Measurements from ENCODE around the gene RPTOR. TPM values are rescaled to one million over a fixed set of nuclear protein-coding genes. Genes with fewer than 3 reads are reported as not detected.

RPTOR gene
- total and polyA plus RNA-seq, 2 donors (not counting 3 experiments of a cell fraction or from before 2014, with no cell fraction given) = 10.7 to 41.8 TPM

- no peak overlapping the region for H3K9ac ChIP-seq (replicated peaks; ENCODE audit: extremely low read depth, insufficient read depth, low read length)
- no peak overlapping the region for H3K4me2 ChIP-seq (ENCODE audit: insufficient read depth, low read length)
- DNase-seq (ENCODE audit: low read depth, low spot score) (no peak), FAIRE-seq (no peak)
- H3K9me1 ChIP-seq (replicated peaks; ENCODE audit: control insufficient read depth, extremely low read depth, insufficient read depth, low read length) = no peaks in the 10 kb centered on the region
- no peaks in the 10 kb centered on the region for H3K9me3 ChIP-seq (replicated peaks; ENCODE audit: control insufficient read depth, insufficient read depth, low read length)
- no peak overlapping the region for H3K27ac ChIP-seq (ENCODE audit: insufficient read depth, low read depth, low read length)
- TF ChIP-seq JUN (IDR thresholded peaks at IDR 0.05; ENCODE audit: borderline replicate concordance, insufficient read depth, insufficient read length, low read depth) (no peak), GATA2 (IDR thresholded peaks at IDR 0.05; ENCODE audit: insufficient read depth, insufficient read length, low read depth, low read length) (no peak), EZH2 (IDR thresholded peaks at IDR 0.05; ENCODE audit: borderline replicate concordance, low read depth, low read length, severe bottlenecking) (no peak), MAX (IDR thresholded peaks at IDR 0.05; ENCODE audit: insufficient read depth, insufficient read length) (no peak), FOS (IDR thresholded peaks at IDR 0.05; ENCODE audit: borderline replicate concordance, insufficient read depth, low read length) (no peak), CTCF (IDR thresholded peaks at IDR 0.05; ENCODE audit: extremely low read depth in 1 of 2, insufficient read depth in 1 of 2, low read depth in 1 of 2, low read length in 2 of 2) (no peak), POLR2A (IDR thresholded peaks at IDR 0.05; ENCODE audit: low read depth, low read length) (no peak), MYC (IDR thresholded peaks at IDR 0.05; ENCODE audit: low read depth, low read length) (no peak), POLR2AphosphoS5 (IDR thresholded peaks at IDR 0.05; ENCODE audit: insufficient read depth, low read depth, low read length) (no peak)
- no peaks in the 10 kb centered on the region for H4K20me1 ChIP-seq (replicated peaks; ENCODE audit: control insufficient read depth, extremely low read depth, insufficient read depth, low read length)
- ChIA-PET POLR2A (interaction anchor here (0.5 kb wide), 1 partner anchor 944 kb away, joined by 4 read pairs; no protein-coding TSS in a partner anchor), CTCF (interaction anchor here (1.1 to 2.4 kb wide), 3 partner anchors 9 to 551 kb away, joined by 3 to 22 read pairs (median 4); no protein-coding TSS in a partner anchor)
- no peaks in the 10 kb centered on the region for H3K36me3 ChIP-seq (ENCODE audit: control insufficient read depth in 2 of 2, extremely low read depth in 1 of 2, insufficient read depth in 2 of 2, low read length in 2 of 2)
- H3K4me3 ChIP-seq (replicated peaks in 1 of 3; ENCODE audit: insufficient read depth in 1 of 3, low read depth in 1 of 3, low read length in 3 of 3) = no peak overlapping the region
- no TSS peak for BruUV-seq (replicated peaks)
- dilution Hi-C loops (cut with MboI; ENCODE audit: extremely low pct_ligation_motif_present, low sequenced_read_pairs) (no loop called here), intact Hi-C loops (cut with micrococcal nuclease) (no loop called here)
- no peaks in the 10 kb centered on the region for H3K4me1 ChIP-seq (ENCODE audit: control insufficient read depth, extremely low read depth, insufficient read depth, low read length)
- no peaks in the 10 kb centered on the region for H3K27me3 ChIP-seq (ENCODE audit: control insufficient read depth in 2 of 2, insufficient read depth in 2 of 2, low read length in 2 of 2)
- H3K79me2 ChIP-seq (ENCODE audit: control insufficient read depth, insufficient read depth, low read length) = no peaks in the 10 kb centered on the region
- no peak overlapping the region for H2AFZ ChIP-seq (ENCODE audit: low read depth, low read length)
Observed at GRCh38 chr17:80978499-80979497, 434.2 kb downstream of the RPTOR start.

Data from endothelial cell of umbilical vein (primary cell).